Gastroesophageal sphincter (tissue), 3 donors: ENCODE results near the gene HOXD8.

Experiments
- POLR2A ChIP-seq, 2 donors: fragments of 450-650 bp; IDR thresholded peaks; one replicate each; pipeline ENCODE4 v1.6.1; 2017; ENCODE audit warnings: antibody characterized with exemption in 2 of 2, mild to moderate bottlenecking in 2 of 2, moderate library complexity in 1 of 2
- POLR2AphosphoS5 ChIP-seq: sonication (generic); formaldehyde crosslinking; IDR thresholded peaks from one replicate; pipeline ENCODE4 v1.6.1; 2017; ENCODE audit warnings: antibody characterized with exemption
- TF ChIP-seq, protein P1 (sequence below), 4 experiments: fragments of 200-600 bp in 2 of 4; fragments of 450-650 bp in 2 of 4; sonication (generic) in 1 of 4; IDR thresholded peaks; one replicate each; pipeline ENCODE4 v1.5.1; 2017 to 2019; ENCODE audit warnings: antibody characterized with exemption in 4 of 4, mild to moderate bottlenecking in 2 of 4, moderate library complexity in 2 of 4

DNA sequence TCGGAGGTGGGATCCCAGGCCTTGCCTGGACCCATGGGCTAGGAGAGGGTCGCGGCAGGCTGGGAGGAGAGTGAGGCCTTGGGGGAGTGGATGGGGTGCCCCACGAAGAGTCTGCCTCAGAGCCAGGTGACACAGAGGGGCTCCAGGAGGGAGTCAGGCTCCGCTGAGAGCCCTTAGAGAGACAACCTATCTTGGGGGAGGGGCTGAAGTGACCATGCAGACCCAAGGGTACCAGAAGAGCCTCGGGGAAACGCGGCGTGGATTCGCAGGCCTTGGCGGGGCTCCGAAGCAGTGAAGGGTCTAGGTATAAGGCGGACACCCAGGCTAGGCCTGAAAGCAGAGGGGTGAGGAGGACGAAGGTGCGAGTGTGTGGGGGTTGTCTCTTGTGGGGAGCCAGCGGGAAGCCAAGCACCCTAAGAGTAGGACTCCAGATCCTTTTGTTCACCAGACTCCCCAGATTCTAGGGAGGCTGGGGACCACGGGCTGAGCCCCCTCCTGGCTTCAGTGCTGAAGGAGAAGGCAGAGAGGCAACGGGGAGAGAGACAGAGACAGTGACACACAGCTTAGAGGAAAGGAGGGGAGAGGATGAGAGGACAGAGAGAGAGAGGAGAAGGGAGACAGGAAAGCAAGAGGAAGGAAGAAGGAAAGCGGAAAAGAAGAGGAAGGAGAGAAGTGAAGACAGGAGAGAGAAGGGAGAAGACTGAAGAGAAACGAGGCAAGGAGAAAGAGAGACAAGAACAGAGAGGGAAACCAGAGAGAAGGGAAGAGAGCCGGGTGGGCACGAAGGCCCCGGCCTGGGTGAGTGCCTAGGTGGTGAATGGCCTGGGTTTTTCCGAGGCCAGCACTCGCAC, 23.6 kb upstream of the HOXD8 start:
- TF ChIP-seq POLR2AphosphoS5 (no peak), POLR2A (IDR thresholded peaks at IDR 0.05) (no peak)
- TF ChIP-seq, protein P1, sequence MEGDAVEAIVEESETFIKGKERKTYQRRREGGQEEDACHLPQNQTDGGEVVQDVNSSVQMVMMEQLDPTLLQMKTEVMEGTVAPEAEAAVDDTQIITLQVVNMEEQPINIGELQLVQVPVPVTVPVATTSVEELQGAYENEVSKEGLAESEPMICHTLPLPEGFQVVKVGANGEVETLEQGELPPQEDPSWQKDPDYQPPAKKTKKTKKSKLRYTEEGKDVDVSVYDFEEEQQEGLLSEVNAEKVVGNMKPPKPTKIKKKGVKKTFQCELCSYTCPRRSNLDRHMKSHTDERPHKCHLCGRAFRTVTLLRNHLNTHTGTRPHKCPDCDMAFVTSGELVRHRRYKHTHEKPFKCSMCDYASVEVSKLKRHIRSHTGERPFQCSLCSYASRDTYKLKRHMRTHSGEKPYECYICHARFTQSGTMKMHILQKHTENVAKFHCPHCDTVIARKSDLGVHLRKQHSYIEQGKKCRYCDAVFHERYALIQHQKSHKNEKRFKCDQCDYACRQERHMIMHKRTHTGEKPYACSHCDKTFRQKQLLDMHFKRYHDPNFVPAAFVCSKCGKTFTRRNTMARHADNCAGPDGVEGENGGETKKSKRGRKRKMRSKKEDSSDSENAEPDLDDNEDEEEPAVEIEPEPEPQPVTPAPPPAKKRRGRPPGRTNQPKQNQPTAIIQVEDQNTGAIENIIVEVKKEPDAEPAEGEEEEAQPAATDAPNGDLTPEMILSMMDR (IDR thresholded peaks at IDR 0.05), result no peak
